Activated naive CD4-positive, alpha-beta T cell treated with anti-CD3 and anti-CD28 coated beads, Interleukin-2, amount 50 U/mL, for 72 hours (primary cell): ENCODE measurements around the gene IRS2. TPM values are rescaled to one million over a fixed set of nuclear protein-coding genes. Genes with fewer than 3 reads are reported as not detected.

ENCODE experiments used
- ATAC-seq, 2 donors: fragments of 150-1000 bp; cut with Tn5 transposase; 2 replicates each; pipeline ENCODE4 v1.10.0; 2021; ENCODE audit warnings: mild to moderate bottlenecking in 2 of 2, moderate library complexity in 2 of 2
- DNase-seq, 2 donors: peaks; one replicate each; pipeline ENCODE4 v3.0.0; 2021 to 2022; ENCODE audit warnings: low spot score in 2 of 2
- H3K27ac Mint-ChIP-seq, 2 donors: one replicate each; pipeline ENCODE4 v1.8.0; 2022; ENCODE audit warnings: mild to moderate bottlenecking in 2 of 2, mixed read lengths in 2 of 2
- H3K36me3 Mint-ChIP-seq, 2 donors: one replicate each; pipeline ENCODE4 v1.8.0; 2022; ENCODE audit warnings: mixed read lengths in 2 of 2
- H3K9me3 Mint-ChIP-seq, 2 donors: one replicate each; pipeline ENCODE4 v1.8.0; 2022; ENCODE audit warnings: mixed read lengths in 2 of 2
- total RNA-seq, 2 donors: library from RNA; stranded (reverse); gene quantifications; one replicate each; pipeline ENCODE4 v1.2.3, GENCODE V29; 2022

The IRS2 gene
- total RNA-seq, 2 donors from 2014 or later: 2.4 to 3.7 TPM

GRCh38 chr13:109751477-109751876 is 34.9 kb downstream of the IRS2 start:
- no peak for ATAC-seq
- Mint-ChIP-seq H3K36me3 (peaks cover 0 to 5% of the 10 kb centered on the region in 2 donors), H3K9me3 (no peaks in the 10 kb centered on the region), H3K27ac (no peak overlapping the region)
- DNase-seq: no peak

DNA sequence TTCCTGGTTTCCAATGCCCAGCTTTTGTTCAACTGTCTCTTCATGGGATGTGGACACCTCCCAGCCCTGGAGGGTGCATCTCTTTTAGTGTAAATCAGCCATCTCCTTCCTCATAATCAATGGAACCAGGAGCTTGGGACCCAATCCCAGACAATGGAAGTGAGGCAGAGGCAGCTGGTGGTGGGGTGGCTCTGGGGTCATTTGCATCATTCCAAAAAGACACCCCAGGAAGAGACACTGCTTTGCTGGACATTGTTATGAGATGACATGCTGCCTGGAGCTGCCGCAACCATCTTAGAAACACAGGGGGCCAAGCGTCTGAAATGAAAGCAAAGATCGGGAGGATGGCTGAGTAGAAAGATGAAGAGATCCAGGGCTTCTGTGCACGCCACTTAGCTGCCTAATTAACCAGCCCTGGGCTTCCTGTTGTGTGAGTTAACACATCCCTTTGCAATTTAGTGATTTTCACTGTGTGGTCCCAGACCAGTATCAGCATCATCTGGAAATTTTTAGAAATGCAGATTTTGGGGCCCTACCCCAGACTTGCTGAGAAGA is 36.1 kb downstream of the IRS2 start:
- ATAC-seq: no peak
- H3K36me3 Mint-ChIP-seq: no peaks in the 10 kb centered on the region
- H3K9me3 Mint-ChIP-seq: no peaks in the 10 kb centered on the region

GRCh38 chr13:109749365-109749764 is 37.0 kb downstream of the IRS2 start:
- no peak for DNase-seq
- Mint-ChIP-seq H3K36me3 (no peaks in the 10 kb centered on the region), H3K27ac (no peak overlapping the region), H3K9me3 (no peaks in the 10 kb centered on the region)
- no peak for ATAC-seq

More for the DNA sequence above, 36.1 kb downstream of the IRS2 start:
- no peak overlapping the region for H3K27ac Mint-ChIP-seq
- no peak for DNase-seq

DNA sequence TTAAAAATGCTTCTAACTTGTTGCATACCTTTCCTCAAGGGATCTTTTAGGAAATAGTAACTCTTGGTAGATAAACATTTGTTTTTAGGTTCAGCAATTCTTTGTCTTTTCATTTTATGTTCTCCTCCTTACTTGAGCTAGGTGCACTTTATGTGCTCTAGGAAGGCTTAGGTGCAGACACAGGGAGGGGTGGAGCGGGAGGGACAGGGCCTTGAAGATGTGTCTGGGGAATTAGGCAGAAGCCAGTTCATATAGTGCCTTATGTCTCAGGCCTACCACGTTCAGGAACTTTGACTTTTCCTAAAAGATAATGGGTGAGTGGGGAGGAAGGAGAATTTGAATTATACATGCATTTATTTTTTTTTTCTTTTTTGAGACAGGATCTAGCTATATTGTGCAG is 37.7 kb downstream of the IRS2 start:
- no peak for DNase-seq
- H3K36me3 Mint-ChIP-seq: no peaks in the 10 kb centered on the region
- no peak overlapping the region for H3K27ac Mint-ChIP-seq
- ATAC-seq: no peak
- no peaks in the 10 kb centered on the region for H3K9me3 Mint-ChIP-seq

GRCh38 chr13:109747524-109747923 is 38.9 kb downstream of the IRS2 start:
- DNase-seq (no peak), ATAC-seq (no peak)
- no peaks in the 10 kb centered on the region for H3K9me3 Mint-ChIP-seq
- H3K27ac Mint-ChIP-seq: no peak overlapping the region
- no peaks in the 10 kb centered on the region for H3K36me3 Mint-ChIP-seq

- DNase-seq: no peak
- no peak for ATAC-seq
- Mint-ChIP-seq H3K9me3 (no peaks in the 10 kb centered on the region), H3K27ac (peak overlapping the region in 1 of 2 donors; percentile 53), H3K36me3 (no peaks in the 10 kb centered on the region)
These were observed 40.0 kb downstream of the IRS2 start for GRCh38 chr13:109746364-109746763.

GRCh38 chr13:109745702-109746101 is 40.7 kb downstream of the IRS2 start:
- Mint-ChIP-seq H3K27ac (no peak overlapping the region), H3K36me3 (no peaks in the 10 kb centered on the region), H3K9me3 (no peaks in the 10 kb centered on the region)
- DNase-seq: no peak
- no peak for ATAC-seq

GRCh38 chr13:109745060-109745459 is 41.3 kb downstream of the IRS2 start:
- Mint-ChIP-seq H3K9me3 (no peaks in the 10 kb centered on the region), H3K36me3 (no peaks in the 10 kb centered on the region), H3K27ac (no peak overlapping the region)
- DNase-seq (no peak), ATAC-seq (no peak)

DNA sequence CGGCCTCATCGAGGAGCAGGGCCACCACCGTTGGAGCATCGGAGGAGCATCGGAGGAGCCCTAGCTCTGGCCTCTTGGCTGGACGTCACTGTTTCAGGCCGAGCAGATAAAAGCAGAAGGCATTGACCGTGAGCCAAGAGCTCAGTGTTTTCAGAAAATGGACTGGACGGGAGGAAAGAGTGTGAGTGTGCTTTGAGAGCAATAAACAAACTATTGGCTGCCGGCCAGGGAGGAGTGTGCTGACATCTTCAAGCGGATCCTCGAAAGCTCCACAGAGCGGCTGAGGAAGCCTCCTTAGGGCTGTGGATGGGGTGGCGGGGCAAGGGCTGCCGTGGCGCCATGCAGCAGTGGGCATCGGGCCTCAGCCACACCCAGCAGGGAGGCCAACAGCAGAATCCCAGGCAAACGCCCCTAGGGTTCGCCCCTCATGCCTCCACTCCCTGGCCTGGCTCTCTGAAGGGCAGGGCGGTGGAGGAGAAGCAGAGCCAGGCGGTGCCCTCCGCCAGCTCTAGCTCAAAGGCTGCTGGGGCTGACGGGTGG is 41.8 kb downstream of the IRS2 start:
- no peak for ATAC-seq
- DNase-seq: no peak
- H3K9me3 Mint-ChIP-seq: no peaks in the 10 kb centered on the region
- no peaks in the 10 kb centered on the region for H3K36me3 Mint-ChIP-seq
- peak overlapping the region in 1 of 2 donors; percentile 45 for H3K27ac Mint-ChIP-seq

- peak overlapping the region in 1 of 2 donors; percentile 45 for H3K27ac Mint-ChIP-seq
- DNase-seq (no peak), ATAC-seq (peak in 1 of 2 donors; percentile 84)
- H3K9me3 Mint-ChIP-seq: no peaks in the 10 kb centered on the region
- H3K36me3 Mint-ChIP-seq: no peaks in the 10 kb centered on the region
These were observed 42.5 kb downstream of the IRS2 start for GRCh38 chr13:109743706-109744453.

DNA sequence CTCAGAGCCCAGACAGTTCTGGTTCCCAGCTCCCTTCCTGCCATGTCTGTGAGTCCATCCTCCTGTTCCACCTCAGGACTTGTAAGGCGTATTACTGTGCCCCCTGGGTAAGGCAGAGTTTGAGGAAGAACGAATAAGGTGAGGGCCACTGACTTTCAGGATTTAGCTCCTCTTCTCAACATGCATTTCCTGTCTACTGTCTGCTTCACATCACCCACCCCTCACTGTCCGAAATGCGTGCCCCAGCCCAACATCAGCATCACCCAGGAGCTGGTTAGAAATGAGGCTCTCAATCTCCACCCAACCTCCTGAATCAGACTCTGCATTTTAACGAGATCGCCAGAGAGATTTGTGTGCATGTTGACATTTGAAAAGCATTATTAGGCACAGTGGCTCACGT is 44.4 kb downstream of the IRS2 start:
- ATAC-seq (no peak), DNase-seq (no peak)
- no peaks in the 10 kb centered on the region for H3K36me3 Mint-ChIP-seq
- no peak overlapping the region for H3K27ac Mint-ChIP-seq
- H3K9me3 Mint-ChIP-seq: no peaks in the 10 kb centered on the region

GRCh38 chr13:109740721-109741120 is 45.7 kb downstream of the IRS2 start:
- no peak for DNase-seq
- no peak for ATAC-seq
- Mint-ChIP-seq H3K36me3 (no peaks in the 10 kb centered on the region), H3K27ac (no peak overlapping the region), H3K9me3 (no peaks in the 10 kb centered on the region)

- ATAC-seq (no peak), DNase-seq (no peak)
These were observed 46.3 kb downstream of the IRS2 start for GRCh38 chr13:109740121-109740520.

DNA sequence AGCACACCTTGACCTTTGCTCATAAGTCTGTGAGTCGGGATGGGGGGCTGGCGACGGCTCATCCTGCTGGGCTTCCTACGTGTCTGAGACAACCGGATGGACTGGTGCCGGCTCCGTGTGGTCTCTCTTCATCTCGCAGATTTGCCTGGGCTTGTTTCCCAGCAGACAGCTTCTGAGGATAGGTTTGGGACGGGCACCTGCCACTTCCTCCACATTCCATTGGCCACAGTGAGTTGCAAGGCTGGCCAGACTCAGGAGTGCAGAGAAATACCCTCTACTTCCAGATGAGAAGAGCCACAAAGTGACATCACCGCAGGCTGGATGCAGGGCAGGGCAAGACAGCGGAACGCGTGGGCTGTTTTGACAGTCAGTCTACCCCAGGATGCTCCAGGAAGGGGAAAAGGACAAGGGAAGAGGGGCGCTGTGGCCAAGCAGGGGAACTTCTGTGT is 48.1 kb downstream of the IRS2 start:
- Mint-ChIP-seq H3K9me3 (no peaks in the 10 kb centered on the region), H3K36me3 (no peaks in the 10 kb centered on the region), H3K27ac (no peak overlapping the region)
- no peak for DNase-seq
- ATAC-seq: no peak

More at GRCh38 chr13:109740121-109740520, 46.3 kb downstream of the IRS2 start:
- Mint-ChIP-seq H3K36me3 (no peaks in the 10 kb centered on the region), H3K27ac (no peak overlapping the region), H3K9me3 (no peaks in the 10 kb centered on the region)

- ATAC-seq (peak in 1 of 2 donors; percentile 82), DNase-seq (no peak)
- Mint-ChIP-seq H3K9me3 (no peaks in the 10 kb centered on the region), H3K27ac (peak overlapping the region in 1 of 2 donors; percentile 50), H3K36me3 (no peaks in the 10 kb centered on the region)
These were observed 48.8 kb downstream of the IRS2 start for GRCh38 chr13:109737606-109738005.

- no peak overlapping the region for H3K27ac Mint-ChIP-seq
- ATAC-seq (no peak), DNase-seq (no peak)
- H3K9me3 Mint-ChIP-seq: no peaks in the 10 kb centered on the region
- peaks cover 0 to 2% of the 10 kb centered on the region in 2 donors for H3K36me3 Mint-ChIP-seq
These were observed 49.3 kb downstream of the IRS2 start for GRCh38 chr13:109737046-109737573.

GRCh38 chr13:109735436-109735966 is 50.9 kb downstream of the IRS2 start:
- Mint-ChIP-seq H3K9me3 (no peaks in the 10 kb centered on the region), H3K36me3 (peaks cover 0 to 7% of the 10 kb centered on the region in 2 donors), H3K27ac (no peak overlapping the region)
- no peak for ATAC-seq
- no peak for DNase-seq
